Dendritic cell treated with granulocyte-macrophage colony-stimulating factor and Interleukin-4, amounts not matched to agents 40 ng/mL and 50 ng/mL, for 4 days (primary cell): ENCODE measurements around the gene RHOF.
"Not testable (repeated sequence)": the region's sequence is repeated elsewhere in the genome, so short reads cannot be mapped to it uniquely, and the experiment has no call there.

Source experiments
- H3K27ac Mint-ChIP-seq: one replicate; pipeline ENCODE4 v1.8.0; 2022; ENCODE audit warnings: mild to moderate bottlenecking, mixed read lengths
- H3K27me3 Mint-ChIP-seq: one replicate; pipeline ENCODE4 v1.8.0; 2022; ENCODE audit warnings: mild to moderate bottlenecking, mixed read lengths
- H3K36me3 Mint-ChIP-seq: one replicate; pipeline ENCODE4 v1.8.0; 2022; ENCODE audit warnings: low read depth, mixed read lengths
- H3K4me1 Mint-ChIP-seq: one replicate; pipeline ENCODE4 v1.8.0; 2022; ENCODE audit warnings: low read depth, mixed read lengths
- H3K4me3 Mint-ChIP-seq: one replicate; pipeline ENCODE4 v1.8.0; 2022; ENCODE audit warnings: mild to moderate bottlenecking, moderate library complexity, mixed read lengths
- H3K9me3 Mint-ChIP-seq: one replicate; pipeline ENCODE4 v1.8.0; 2022; ENCODE audit warnings: mixed read lengths
- intact Hi-C: fragments of 100-400 bp; cut with micrococcal nuclease; formaldehyde crosslinking; loops from one replicate; pipeline ENCODE4 v1.15.0; 2022

Gene RHOF

DNA sequence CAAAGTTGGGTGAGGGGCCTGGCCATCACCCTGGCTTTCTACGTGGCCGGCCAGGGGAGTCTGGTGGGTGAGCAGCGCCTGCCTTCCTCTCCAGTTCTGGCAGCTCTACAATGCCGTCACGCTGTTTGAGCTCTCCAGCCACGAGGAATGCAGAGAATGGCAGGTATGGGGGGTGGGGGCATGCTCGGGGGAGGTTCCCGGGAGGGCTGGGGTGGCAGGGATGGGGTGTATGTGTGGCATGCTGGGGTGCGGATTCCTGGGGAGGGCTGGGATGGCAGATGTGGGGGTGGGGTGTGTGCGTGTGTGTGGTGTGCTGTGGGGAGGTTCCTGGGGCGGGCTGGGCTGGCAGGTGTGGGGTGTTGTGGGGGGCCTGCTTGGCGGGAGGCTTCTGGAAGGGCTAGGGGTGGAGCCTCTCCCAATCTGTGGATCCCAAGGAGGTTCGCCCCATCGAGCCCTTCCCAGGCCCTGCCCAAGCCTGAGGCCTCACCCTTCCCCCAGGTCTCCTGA lies 18.5 kb downstream of the RHOF start:
- Mint-ChIP-seq H3K27ac (no peak overlapping the region), H3K4me3 (no peak overlapping the region), H3K9me3 (no peaks in the 10 kb centered on the region), H3K27me3 (no peaks in the 10 kb centered on the region), H3K4me1 (peaks cover under 1% of the 10 kb centered on the region), H3K36me3 (peaks cover 19% of the 10 kb centered on the region)
- intact Hi-C loops = no loop called here

DNA sequence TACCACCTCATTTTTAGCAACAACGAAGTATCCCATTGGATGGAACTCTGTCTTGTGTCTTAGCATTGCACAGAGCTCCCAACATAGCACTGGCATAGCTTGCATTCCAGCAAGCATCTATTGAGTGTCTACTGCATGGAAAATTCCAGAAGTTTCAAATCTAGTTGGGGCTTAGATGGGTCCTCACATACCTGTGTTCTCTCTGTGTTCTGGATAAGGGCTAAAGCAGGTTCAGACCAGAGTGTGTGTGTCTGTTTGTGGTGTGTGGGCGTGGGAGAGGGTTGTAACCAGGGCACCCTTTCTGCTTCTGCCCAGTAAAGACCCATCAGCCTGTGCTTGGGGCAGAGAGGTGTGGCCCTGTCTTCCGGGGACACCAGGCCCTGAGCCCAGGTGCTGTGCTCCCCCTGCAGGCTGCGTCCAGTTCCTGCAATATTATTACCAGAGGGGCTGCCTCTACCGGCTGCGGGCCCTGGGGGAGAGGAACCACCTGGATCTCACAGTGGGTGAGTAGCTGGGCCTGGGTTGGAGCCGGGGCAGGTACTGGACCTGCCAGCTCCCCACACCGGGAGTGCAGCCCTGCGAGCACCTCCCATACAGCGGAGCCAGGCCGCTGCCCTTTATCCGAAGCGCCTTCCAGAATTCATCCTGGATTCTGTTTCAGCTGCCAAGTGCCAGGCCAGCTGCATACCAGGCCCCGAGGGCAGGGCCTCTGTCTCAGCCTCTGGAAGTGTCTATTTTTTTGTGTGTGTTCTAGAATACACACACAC lies 20.3 kb downstream of the RHOF start:
- no peak overlapping the region for H3K27ac Mint-ChIP-seq
- no peaks in the 10 kb centered on the region for H3K9me3 Mint-ChIP-seq
- H3K4me3 Mint-ChIP-seq = no peak overlapping the region
- H3K36me3 Mint-ChIP-seq = peaks cover 1% of the 10 kb centered on the region
- intact Hi-C loops = loop anchor here (1.0 kb wide), 1 partner anchor 76 kb away; no protein-coding TSS in a partner anchor
- peaks cover 5% of the 10 kb centered on the region for H3K4me1 Mint-ChIP-seq
- H3K27me3 Mint-ChIP-seq = no peaks in the 10 kb centered on the region

DNA sequence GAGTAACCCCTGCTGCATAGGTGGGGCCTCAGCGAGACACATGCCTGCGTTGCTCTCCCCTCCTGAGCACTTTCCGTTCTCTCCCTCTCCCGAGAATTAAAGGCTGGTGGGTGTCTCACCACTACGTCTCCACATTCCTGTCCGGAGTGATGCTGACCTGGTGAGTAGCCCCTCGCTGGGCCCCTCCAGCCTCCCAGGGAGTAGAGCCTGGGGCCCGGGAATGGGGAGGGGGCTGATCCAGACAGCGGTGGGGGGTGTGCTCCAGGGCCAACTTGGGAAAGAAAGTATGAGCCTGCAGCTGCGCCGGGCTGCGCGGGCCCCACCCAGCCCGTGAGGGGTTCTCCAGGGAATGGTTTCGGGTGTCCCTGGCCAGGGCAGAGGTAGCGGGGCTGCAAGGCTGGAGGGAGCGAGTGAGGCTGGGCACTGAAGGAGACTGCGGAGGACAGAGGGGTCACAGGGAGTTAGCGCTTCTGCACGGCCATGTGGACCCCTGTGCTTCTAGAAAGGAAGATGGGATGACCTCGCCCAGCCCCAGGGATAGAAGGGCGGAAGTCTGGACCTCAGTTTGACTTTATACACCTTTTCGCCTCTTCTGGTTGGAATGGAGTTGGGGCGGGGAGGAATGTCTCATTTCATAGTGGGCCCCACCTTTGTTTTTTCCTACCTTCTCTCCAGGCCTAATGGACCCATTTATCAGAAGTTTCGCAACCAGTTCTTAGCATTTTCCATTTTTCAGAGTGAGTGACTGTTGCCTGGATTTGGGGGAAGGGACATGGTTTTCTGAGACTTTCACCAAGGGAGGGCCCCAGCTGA lies 22.5 kb downstream of the RHOF start:
- intact Hi-C loops = no loop called here
- H3K9me3 Mint-ChIP-seq = no peaks in the 10 kb centered on the region
- H3K27ac Mint-ChIP-seq = no peak overlapping the region
- no peaks in the 10 kb centered on the region for H3K27me3 Mint-ChIP-seq
- H3K4me1 Mint-ChIP-seq = peaks cover 5% of the 10 kb centered on the region
- no peak overlapping the region for H3K4me3 Mint-ChIP-seq
- H3K36me3 Mint-ChIP-seq = no peaks in the 10 kb centered on the region

DNA sequence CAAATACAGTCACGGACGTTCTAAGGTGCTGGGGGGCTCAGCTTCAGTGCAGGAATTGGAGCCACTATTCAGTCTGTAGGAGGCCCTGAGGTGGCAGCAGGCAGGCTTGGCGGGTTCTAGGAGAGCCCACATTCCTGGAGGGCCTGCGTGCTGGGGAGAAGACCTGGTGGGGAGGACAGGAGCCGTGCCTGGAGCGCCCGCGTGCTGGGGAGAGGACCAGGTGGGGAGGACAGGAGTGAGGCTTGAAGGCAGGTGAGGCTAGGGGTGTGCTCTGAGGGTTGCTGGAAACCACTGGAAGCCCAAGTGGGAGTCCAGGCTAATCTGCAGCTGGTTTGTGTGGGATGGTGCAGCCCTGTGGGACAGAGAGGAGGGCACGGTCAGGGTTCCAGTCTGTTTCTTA lies 23.1 kb downstream of the RHOF start:
- Mint-ChIP-seq H3K9me3 (no peaks in the 10 kb centered on the region), H3K36me3 (no peaks in the 10 kb centered on the region), H3K4me3 (no peak overlapping the region), H3K27ac (no peak overlapping the region), H3K27me3 (no peaks in the 10 kb centered on the region), H3K4me1 (peaks cover 5% of the 10 kb centered on the region)
- intact Hi-C loops = no loop called here

DNA sequence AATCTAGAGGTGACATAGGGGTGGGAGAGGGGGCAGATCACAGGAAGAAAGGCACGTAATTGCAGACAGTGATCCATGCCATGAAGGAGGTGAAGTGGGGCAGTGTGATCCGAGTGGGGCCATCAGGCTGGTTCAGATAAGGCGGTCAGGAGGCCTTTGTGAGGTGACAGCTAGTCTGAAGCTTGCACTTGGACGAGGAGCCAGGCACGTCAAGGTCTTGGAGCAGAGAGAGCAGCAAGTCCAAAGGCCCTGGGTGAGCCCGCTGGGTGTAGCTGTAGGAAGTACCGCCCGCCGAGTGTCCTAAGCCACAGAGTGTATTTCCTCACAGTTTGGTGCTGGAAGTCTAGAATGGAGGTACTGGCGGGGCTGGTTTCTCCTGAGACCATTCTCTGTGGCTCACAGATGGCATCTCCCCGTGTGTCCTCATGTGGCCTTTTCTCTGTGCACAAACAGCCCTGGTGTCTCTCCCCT lies 23.6 kb downstream of the RHOF start:
- Mint-ChIP-seq H3K4me1 (peaks cover 5% of the 10 kb centered on the region), H3K27me3 (no peaks in the 10 kb centered on the region), H3K4me3 (no peak overlapping the region), H3K9me3 (no peaks in the 10 kb centered on the region), H3K27ac (no peak overlapping the region), H3K36me3 (no peaks in the 10 kb centered on the region)
- intact Hi-C loops = no loop called here

DNA sequence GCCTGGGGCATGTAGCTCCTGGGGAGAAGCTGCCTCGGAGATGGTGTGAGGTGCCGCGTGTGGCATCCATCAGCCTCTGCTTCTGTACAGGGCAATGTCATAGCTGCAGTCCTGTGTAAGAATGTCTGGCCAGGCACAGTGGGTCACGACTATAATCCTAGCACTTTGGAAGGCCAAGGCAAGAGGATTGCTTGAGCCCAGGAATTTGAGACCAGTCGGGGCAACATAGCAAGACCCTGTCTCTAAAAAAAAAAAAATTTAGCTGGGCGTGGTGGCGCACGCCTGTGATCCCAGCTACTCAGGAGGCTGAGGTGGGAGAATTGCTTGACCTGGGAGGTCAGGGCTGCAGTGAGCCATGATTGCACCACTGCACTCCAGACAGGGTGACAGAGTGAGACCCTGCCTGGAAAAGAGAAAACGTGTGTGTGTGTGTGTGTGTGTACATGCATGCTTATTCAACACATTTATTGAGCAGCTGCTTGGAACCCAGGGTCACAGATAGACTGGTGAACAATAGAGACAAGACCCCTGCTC lies 24.1 kb downstream of the RHOF start:
- H3K4me1 Mint-ChIP-seq = peaks cover 5% of the 10 kb centered on the region
- no peak overlapping the region for H3K27ac Mint-ChIP-seq
- no peaks in the 10 kb centered on the region for H3K36me3 Mint-ChIP-seq
- H3K27me3 Mint-ChIP-seq = no peaks in the 10 kb centered on the region
- H3K4me3 Mint-ChIP-seq = no peak overlapping the region
- intact Hi-C loops = no loop called here
- no peaks in the 10 kb centered on the region for H3K9me3 Mint-ChIP-seq

DNA sequence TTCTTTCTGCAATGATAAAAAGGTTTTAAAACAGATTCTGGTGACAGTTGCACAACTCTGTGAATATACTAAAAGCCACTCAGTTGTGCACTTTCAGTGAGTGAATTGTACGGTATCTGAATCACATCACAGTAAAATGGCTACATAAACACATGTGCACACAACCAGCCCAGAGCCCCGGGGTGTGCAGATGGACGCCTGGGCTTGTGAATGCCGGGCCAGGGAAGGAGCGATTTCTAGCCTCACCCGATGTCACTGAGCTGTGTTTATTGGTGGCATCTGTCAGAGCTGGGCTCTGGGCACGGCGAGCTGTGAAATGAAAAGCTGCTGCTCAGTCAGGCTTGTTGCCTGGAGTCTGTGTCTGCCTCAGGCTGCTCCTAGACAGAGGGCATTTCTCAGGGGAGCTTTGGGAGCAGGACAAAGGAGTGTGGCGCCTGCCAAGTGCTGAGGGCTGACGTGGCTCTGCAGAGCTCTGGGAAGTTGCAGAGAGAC lies 25.9 kb downstream of the RHOF start:
- no peaks in the 10 kb centered on the region for H3K36me3 Mint-ChIP-seq
- H3K27me3 Mint-ChIP-seq = no peaks in the 10 kb centered on the region
- no peak overlapping the region for H3K4me3 Mint-ChIP-seq
- peaks cover 5% of the 10 kb centered on the region for H3K4me1 Mint-ChIP-seq
- no peaks in the 10 kb centered on the region for H3K9me3 Mint-ChIP-seq
- no peak overlapping the region for H3K27ac Mint-ChIP-seq
- intact Hi-C loops = no loop called here

DNA sequence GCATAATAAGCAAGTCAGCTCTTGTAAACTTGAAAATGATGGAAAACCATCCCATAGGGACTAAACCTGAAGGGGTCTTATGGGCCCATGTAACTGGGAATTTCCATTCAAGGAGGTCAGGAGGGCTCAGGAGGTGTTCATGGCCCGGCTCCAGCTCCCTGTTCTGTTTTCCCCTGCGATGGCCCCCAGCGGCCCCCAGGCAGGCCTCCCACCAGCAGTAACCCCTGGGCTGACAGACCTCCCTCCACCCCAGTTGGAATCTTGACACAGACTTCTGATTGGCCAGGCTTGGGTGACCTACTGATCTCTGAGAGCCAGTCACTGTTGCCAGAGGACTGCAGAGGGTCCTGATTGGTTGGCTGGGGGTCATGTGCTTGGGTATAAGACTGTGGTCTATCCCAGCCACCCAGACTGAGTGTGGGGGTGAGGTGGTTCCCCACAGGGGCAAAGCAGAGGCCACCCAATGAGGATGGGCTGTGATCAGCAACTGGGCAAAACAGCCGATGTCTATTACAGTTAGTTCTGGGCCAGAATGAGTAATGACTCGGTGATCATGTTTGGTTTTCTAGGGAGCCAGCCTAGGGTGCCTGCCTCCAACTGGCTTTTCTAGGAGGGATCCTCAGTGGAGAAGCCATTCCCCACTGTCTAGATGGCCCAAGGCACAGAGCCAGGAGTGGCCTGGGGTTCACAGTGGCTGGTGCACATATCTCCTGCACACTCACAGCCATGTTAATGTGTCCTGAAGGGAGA lies 27.0 kb downstream of the RHOF start:
- H3K4me3 Mint-ChIP-seq = no peak overlapping the region
- H3K4me1 Mint-ChIP-seq = peaks cover 5% of the 10 kb centered on the region
- no peaks in the 10 kb centered on the region for H3K9me3 Mint-ChIP-seq
- intact Hi-C loops = no loop called here
- no peaks in the 10 kb centered on the region for H3K36me3 Mint-ChIP-seq
- no peak overlapping the region for H3K27ac Mint-ChIP-seq
- H3K27me3 Mint-ChIP-seq = no peaks in the 10 kb centered on the region

DNA sequence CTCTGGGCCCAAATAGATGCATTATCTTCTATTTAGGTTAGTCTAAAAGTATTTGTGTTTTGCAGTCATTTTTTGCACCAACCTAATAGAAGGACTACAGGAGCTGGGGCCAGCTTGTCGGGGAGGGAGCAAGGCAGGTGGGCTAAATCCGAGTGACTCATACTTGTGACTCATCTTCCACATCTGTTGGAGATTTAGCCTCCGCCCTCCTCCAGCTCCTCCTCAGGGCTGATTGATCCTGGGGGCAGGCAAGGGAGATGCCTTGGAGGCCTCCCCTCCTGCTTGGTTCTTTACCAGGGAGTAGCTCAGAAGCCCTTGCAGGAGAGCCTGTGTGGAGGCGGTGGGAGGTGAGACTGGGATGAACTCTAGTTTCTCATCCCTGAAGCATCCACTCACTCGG lies 27.9 kb downstream of the RHOF start:
- Mint-ChIP-seq H3K4me3 (no peak overlapping the region), H3K9me3 (no peaks in the 10 kb centered on the region)

DNA sequence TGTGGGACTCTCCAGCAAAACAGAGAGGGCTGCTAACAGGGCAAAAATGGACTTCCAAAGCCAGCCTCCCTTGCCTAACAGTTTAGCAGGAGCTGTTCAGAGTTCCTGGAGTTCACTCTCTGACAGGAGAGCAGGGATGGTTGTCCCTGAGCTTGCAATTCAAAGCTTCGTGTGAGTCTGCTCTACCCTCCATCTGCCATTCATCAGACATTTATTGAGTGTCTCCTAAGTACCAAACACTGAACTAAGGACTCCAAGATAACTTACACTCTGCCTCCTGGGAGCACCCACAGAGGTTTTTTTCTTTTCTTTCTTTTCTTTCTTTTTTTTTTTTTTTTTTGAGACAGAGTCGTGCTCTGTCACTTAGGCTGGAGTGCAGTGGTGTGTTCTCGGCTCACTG lies 28.7 kb downstream of the RHOF start:
- Mint-ChIP-seq H3K27me3 (no peaks in the 10 kb centered on the region), H3K36me3 (no peaks in the 10 kb centered on the region), H3K4me1 (peaks cover 3% of the 10 kb centered on the region), H3K27ac (no peak overlapping the region), H3K4me3 (no peak overlapping the region), H3K9me3 (no peaks in the 10 kb centered on the region)
- intact Hi-C loops = no loop called here

More for the DNA sequence above, 27.9 kb downstream of the RHOF start:
- H3K4me1 Mint-ChIP-seq = peaks cover 5% of the 10 kb centered on the region
- no peak overlapping the region for H3K27ac Mint-ChIP-seq
- intact Hi-C loops = no loop called here
- H3K27me3 Mint-ChIP-seq = no peaks in the 10 kb centered on the region
- H3K36me3 Mint-ChIP-seq = no peaks in the 10 kb centered on the region

DNA sequence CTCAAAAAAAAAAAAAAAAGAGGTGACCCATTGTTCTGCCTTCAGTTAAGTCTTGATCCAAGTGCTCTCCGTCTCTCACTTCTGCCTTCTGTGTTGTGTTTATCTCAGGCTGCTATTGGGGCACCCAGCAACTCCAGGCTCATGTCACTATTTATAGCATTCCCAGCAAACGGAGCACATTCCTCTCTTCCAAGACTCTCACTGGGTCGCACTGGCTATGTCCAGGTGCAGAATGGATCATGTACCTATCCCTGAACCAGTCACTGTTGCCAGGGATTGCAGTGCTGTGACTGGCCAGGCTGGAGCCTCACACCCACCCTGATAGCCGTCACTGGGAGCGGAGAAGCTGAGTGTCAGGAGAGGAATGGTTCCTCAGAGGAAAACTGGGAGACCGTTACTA lies 31.2 kb downstream of the RHOF start:
- no peaks in the 10 kb centered on the region for H3K27me3 Mint-ChIP-seq
- no peaks in the 10 kb centered on the region for H3K36me3 Mint-ChIP-seq
- H3K27ac Mint-ChIP-seq = no peak overlapping the region
- no peaks in the 10 kb centered on the region for H3K4me1 Mint-ChIP-seq
- H3K4me3 Mint-ChIP-seq = no peak overlapping the region
- no peaks in the 10 kb centered on the region for H3K9me3 Mint-ChIP-seq
- intact Hi-C loops = no loop called here

DNA sequence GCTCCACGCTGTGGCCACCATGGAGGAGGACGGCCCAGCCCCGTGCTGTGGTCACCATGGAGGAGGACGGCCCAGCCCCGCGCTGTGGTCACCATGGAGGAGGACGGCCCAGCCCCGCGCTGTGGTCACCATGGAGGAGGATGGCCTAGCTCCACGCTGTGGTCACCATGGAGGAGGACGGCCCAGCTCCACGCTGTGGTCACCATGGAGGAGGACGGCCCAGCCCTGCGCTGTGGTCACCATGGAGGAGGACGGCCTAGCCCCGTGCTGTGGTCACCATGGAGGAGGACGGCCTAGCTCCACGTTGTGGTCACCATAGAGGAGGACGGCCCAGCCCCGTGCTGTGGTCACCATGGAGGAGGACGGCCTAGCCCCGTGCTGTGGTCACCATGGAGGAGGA lies 35.0 kb downstream of the RHOF start:
- H3K9me3 Mint-ChIP-seq, H3K27me3 Mint-ChIP-seq, H3K4me1 Mint-ChIP-seq, H3K36me3 Mint-ChIP-seq, H3K27ac Mint-ChIP-seq, intact Hi-C loops, H3K4me3 Mint-ChIP-seq: not testable (repeated sequence)

DNA sequence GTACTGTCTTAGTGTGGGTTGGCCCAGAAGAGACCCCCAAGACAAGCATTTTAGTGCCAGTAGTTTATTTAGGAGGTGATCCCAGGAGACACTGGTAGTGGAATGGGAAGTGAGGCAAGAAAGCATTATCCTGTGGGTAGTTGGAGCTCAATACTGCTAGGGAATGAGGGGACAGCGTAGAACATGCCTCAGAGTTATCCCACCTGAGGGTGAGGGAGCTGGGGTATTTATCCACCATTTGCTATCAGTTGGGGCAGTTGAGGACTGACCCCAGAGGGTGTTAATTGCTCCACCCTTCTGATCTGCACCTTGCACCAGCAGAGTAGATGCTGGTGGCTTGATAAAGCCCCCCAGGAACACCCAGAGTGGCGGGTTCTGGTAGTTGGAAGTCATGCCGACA lies 37.9 kb downstream of the RHOF start:
- Mint-ChIP-seq H3K36me3 (peaks cover 9% of the 10 kb centered on the region), H3K4me3 (no peak overlapping the region), H3K27ac (no peak overlapping the region), H3K27me3 (no peaks in the 10 kb centered on the region), H3K4me1 (peaks cover 5% of the 10 kb centered on the region), H3K9me3 (no peaks in the 10 kb centered on the region)
- intact Hi-C loops = no loop called here
